PC-9 (cell line): ENCODE results near the gene CASP8AP2. TPM values are rescaled to one million over a fixed set of nuclear protein-coding genes. Genes with fewer than 3 reads are reported as not detected.
"Not testable (repeated sequence)": the region's sequence is repeated elsewhere in the genome, so short reads cannot be mapped to it uniquely, and the experiment has no call there.

Experiments used
- BruUV-seq: library from RNA; stranded (reverse); fragments of 400-500 nt; replicated peaks from 2 replicates; lab custom pipeline; 2021; lab: Mats Ljungman, UMichigan
- CTCF ChIA-PET: fragments of 300-600 bp; sonication (Branson Sonifier 250); formaldehyde crosslinking; loops from one replicate; lab custom pipeline; 2022; ENCODE audit warnings: antibody characterized with exemption; lab: Charles Lee
- POLR2A ChIA-PET: fragments of 300-600 bp; sonication (Branson Sonifier 250); formaldehyde crosslinking; loops from one replicate; lab custom pipeline; 2022; ENCODE audit warnings: antibody characterized with exemption; ENCODE audit not compliant: unreplicated experiment; lab: Charles Lee
- DNase-seq, 2 experiments: peaks; one replicate each; pipeline versions ENCODE4 v3.0.0 to v3.0.0-alpha.2; 2015 to 2022; ENCODE audit warnings: mixed read lengths in 1 of 2
- H2AFZ ChIP-seq: fragments of 200-600 bp; sonication (generic); 2 replicates; pipeline ENCODE4 v1.8.1; 2017; ENCODE audit warnings: antibody characterized with exemption
- H3F3A ChIP-seq: fragments of 200-600 bp; sonication (generic); 2 replicates; pipeline ENCODE4 v1.8.1; 2017; ENCODE audit warnings: antibody characterized with exemption, mild to moderate bottlenecking, low read depth; ENCODE audit not compliant: insufficient read depth
- H3K27ac ChIP-seq: fragments of 200-600 bp; sonication (generic); 2 replicates; pipeline ENCODE4 v1.6.1; 2016; ENCODE audit warnings: mixed run types
- H3K27me3 ChIP-seq: fragments of 200-600 bp; sonication (generic); 2 replicates; pipeline ENCODE4 v1.6.1; 2016; ENCODE audit warnings: low read depth, mixed run types; ENCODE audit not compliant: insufficient read depth
- H3K36me3 ChIP-seq: fragments of 200-600 bp; sonication (generic); 2 replicates; pipeline ENCODE4 v1.6.1; 2016; ENCODE audit warnings: low read depth, mixed run types
- H3K4me1 ChIP-seq: fragments of 200-600 bp; sonication (generic); replicated peaks from 2 replicates; pipeline ENCODE4 v1.6.1; 2016; ENCODE audit warnings: mixed run types; ENCODE audit not compliant: insufficient read depth
- H3K4me2 ChIP-seq: fragments of 200-600 bp; sonication (generic); 2 replicates; pipeline ENCODE4 v1.6.1; 2017; ENCODE audit warnings: mixed run types
- H3K4me3 ChIP-seq: fragments of 200-600 bp; sonication (generic); 2 replicates; pipeline ENCODE4 v1.6.1; 2016; ENCODE audit warnings: mixed run types
- H3K79me2 ChIP-seq: fragments of 200-600 bp; sonication (generic); 2 replicates; pipeline ENCODE4 v1.6.1; 2017; ENCODE audit warnings: low read depth, mixed run types
- H3K9me2 ChIP-seq: fragments of 200-600 bp; sonication (generic); 2 replicates; pipeline ENCODE4 v1.8.1; 2017; ENCODE audit warnings: mild to moderate bottlenecking; ENCODE audit not compliant: insufficient read depth
- H3K9me3 ChIP-seq: fragments of 200-600 bp; sonication (generic); 2 replicates; pipeline ENCODE4 v1.8.1; 2016; ENCODE audit warnings: low read depth; ENCODE audit not compliant: insufficient read depth
- H4K20me1 ChIP-seq: fragments of 200-600 bp; sonication (generic); 2 replicates; pipeline ENCODE4 v1.8.1; 2017; ENCODE audit not compliant: insufficient read depth
- CTCF ChIP-seq: fragments of 200-600 bp; sonication (generic); conservative IDR thresholded peaks from 2 replicates; pipeline ENCODE4 v1.6.1; 2017; ENCODE audit warnings: mixed run types, antibody characterized with exemption, mild to moderate bottlenecking, moderate library complexity
- EZH2 ChIP-seq: fragments of 200-600 bp; sonication (generic); IDR thresholded peaks from 2 replicates; pipeline ENCODE4 v1.8.0; 2017; ENCODE audit warnings: antibody characterized with exemption, low read depth
- intact Hi-C: fragments of 100-400 bp; cut with micrococcal nuclease; formaldehyde crosslinking; loops from one replicate; pipeline ENCODE4 v1.10.0; 2022; ENCODE audit not compliant: unreplicated experiment
- total RNA-seq: library from RNA; stranded (reverse); gene quantifications from 2 replicates; pipeline ENCODE4 v1.2.3, GENCODE V29; 2021

CASP8AP2 gene
- total RNA-seq, 1 experiment from 2014 or later, result 17.4 TPM

- intact Hi-C loops, result no loop called here
- CTCF ChIA-PET, result no interaction called here
- H3K36me3 ChIP-seq, result no peaks in the 10 kb centered on the region
- no TSS peak for BruUV-seq
- no peak overlapping the region for H2AFZ ChIP-seq
- no peaks in the 10 kb centered on the region for H3K79me2 ChIP-seq
- no peaks in the 10 kb centered on the region for H3K4me1 ChIP-seq
- TF ChIP-seq EZH2 (no peak), CTCF (no peak)
- no peaks in the 10 kb centered on the region for H4K20me1 ChIP-seq
- no peaks in the 10 kb centered on the region for H3K9me3 ChIP-seq
- H3F3A ChIP-seq, result no peaks in the 10 kb centered on the region
- H3K27me3 ChIP-seq, result no peaks in the 10 kb centered on the region
- no peaks in the 10 kb centered on the region for H3K9me2 ChIP-seq
- no peak for DNase-seq
- H3K4me2 ChIP-seq, result no peak overlapping the region
- no peak overlapping the region for H3K27ac ChIP-seq
- POLR2A ChIA-PET, result no interaction called here
- no peak overlapping the region for H3K4me3 ChIP-seq
Observed at GRCh38 chr6:89843070-89843469, 13.4 kb downstream of the CASP8AP2 start.

GRCh38 chr6:89847513-89847912 lies 17.8 kb downstream of the CASP8AP2 start:
- H3K4me3 ChIP-seq, H3K4me1 ChIP-seq, CTCF ChIA-PET, H3K79me2 ChIP-seq, H3K36me3 ChIP-seq, H2AFZ ChIP-seq, intact Hi-C loops, H3K4me2 ChIP-seq, H3K9me2 ChIP-seq, H3K27me3 ChIP-seq, H3K27ac ChIP-seq, H3F3A ChIP-seq, DNase-seq, BruUV-seq, H3K9me3 ChIP-seq, POLR2A ChIA-PET, H4K20me1 ChIP-seq: not testable (repeated sequence)

GRCh38 chr6:89853068-89853467 lies 23.4 kb downstream of the CASP8AP2 start:
- no peak for DNase-seq
- ChIA-PET CTCF (no interaction called here), POLR2A (no interaction called here)
- Histone ChIP-seq H3K9me3 (no peaks in the 10 kb centered on the region), H3K36me3 (no peaks in the 10 kb centered on the region), H3K9me2 (no peaks in the 10 kb centered on the region), H3K4me3 (no peak overlapping the region), H3K27ac (no peak overlapping the region), H3K27me3 (no peaks in the 10 kb centered on the region), H3K79me2 (no peaks in the 10 kb centered on the region), H3K4me2 (no peak overlapping the region), H3F3A (no peaks in the 10 kb centered on the region), H4K20me1 (no peaks in the 10 kb centered on the region), H2AFZ (no peak overlapping the region), H3K4me1 (no peaks in the 10 kb centered on the region)
- BruUV-seq, result no TSS peak
- TF ChIP-seq EZH2, result no peak
- TF ChIP-seq CTCF, result no peak
- intact Hi-C loops, result no loop called here

- no peak overlapping the region for H3K4me2 ChIP-seq
- H3K4me3 ChIP-seq, result no peak overlapping the region
- H3K9me3 ChIP-seq, result no peaks in the 10 kb centered on the region
- no TSS peak for BruUV-seq
- no peaks in the 10 kb centered on the region for H3K36me3 ChIP-seq
- H3K27ac ChIP-seq, result no peak overlapping the region
- no peak for TF ChIP-seq EZH2
- TF ChIP-seq CTCF, result no peak
- no peaks in the 10 kb centered on the region for H3K27me3 ChIP-seq
- no peak overlapping the region for H2AFZ ChIP-seq
- POLR2A ChIA-PET, result no interaction called here
- no peak for DNase-seq
- H4K20me1 ChIP-seq, result no peaks in the 10 kb centered on the region
- H3K79me2 ChIP-seq, result no peaks in the 10 kb centered on the region
- no peaks in the 10 kb centered on the region for H3F3A ChIP-seq
- no peaks in the 10 kb centered on the region for H3K4me1 ChIP-seq
- H3K9me2 ChIP-seq, result no peaks in the 10 kb centered on the region
- intact Hi-C loops, result no loop called here
- CTCF ChIA-PET, result no interaction called here
Observed at GRCh38 chr6:89858041-89858440, 28.4 kb downstream of the CASP8AP2 start.
